NB4 (cell line): ENCODE results near the gene GATD1.

ENCODE experiments used
- DNase-seq: peaks from one replicate; pipeline ENCODE4 v3.0.0; 2010; ENCODE audit warnings: low read depth
- H3K4me3 ChIP-seq: one replicate; pipeline ENCODE4 v1.5.1; 2011; ENCODE audit warnings: mild to moderate bottlenecking, low read depth, low read length, moderate library complexity
- MYC ChIP-seq: IDR thresholded peaks from 2 replicates; pipeline ENCODE4 v1.6.1; 2011; ENCODE audit warnings: low read depth, low read length
- POLR2A ChIP-seq: IDR thresholded peaks from 2 replicates; pipeline ENCODE4 v1.6.1; 2011; ENCODE audit warnings: mild to moderate bottlenecking; ENCODE audit not compliant: insufficient read length; ENCODE audit errors: extremely low read depth
- TF ChIP-seq, protein P1 (sequence below): IDR thresholded peaks from 2 replicates; pipeline ENCODE4 v1.6.1; 2011; ENCODE audit warnings: low read depth, low read length
- TF ChIP-seq, protein P2 (sequence below): IDR thresholded peaks from one replicate; pipeline ENCODE4 v1.5.1; 2012; ENCODE audit warnings: low read depth, low read length

The GATD1 gene

DNA sequence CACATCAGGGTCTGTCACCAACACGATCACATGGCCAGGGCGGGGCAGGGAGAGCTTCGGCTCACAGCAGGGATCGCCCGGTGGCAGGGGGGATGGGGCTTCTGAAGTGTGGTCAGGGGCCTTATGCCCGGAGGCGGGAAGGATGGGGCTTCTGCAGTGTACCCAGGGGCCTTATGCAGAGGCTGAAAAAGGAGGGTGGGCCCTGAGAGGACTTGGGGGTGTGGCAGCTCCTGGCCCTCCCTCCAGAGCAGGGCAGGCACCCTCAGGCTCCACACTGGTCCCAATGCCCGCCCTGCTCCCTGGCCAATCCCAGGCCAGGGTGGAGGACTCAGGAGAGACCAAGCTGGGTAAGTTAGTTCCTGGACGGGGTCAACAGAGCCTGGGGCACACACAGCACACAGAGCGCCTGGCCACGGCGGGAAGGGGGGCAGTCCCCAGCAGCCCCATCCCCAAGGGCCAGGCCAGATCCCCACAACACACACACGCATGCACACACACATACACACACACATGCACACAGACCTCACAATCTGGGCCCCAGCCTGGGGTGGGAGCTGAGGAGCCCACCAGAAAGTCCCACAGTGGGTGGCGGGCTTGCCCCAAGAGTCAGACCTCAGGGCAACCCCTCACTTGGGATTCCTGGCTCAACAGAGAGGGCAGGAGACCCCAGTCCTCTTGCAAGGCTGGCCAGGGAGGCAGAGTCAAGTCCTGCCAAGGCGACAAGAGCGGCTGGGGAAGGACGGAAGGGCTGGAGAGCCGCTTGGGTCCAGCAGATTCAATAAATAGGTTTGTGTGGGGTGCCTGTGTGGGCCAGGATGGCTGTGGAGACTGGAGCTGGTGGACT, 13.7 kb upstream of the GATD1 start:
- no peak overlapping the region for H3K4me3 ChIP-seq
- TF ChIP-seq, protein P1, sequence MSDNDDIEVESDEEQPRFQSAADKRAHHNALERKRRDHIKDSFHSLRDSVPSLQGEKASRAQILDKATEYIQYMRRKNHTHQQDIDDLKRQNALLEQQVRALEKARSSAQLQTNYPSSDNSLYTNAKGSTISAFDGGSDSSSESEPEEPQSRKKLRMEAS = no peak
- no peak for TF ChIP-seq MYC
- TF ChIP-seq, protein P2, sequence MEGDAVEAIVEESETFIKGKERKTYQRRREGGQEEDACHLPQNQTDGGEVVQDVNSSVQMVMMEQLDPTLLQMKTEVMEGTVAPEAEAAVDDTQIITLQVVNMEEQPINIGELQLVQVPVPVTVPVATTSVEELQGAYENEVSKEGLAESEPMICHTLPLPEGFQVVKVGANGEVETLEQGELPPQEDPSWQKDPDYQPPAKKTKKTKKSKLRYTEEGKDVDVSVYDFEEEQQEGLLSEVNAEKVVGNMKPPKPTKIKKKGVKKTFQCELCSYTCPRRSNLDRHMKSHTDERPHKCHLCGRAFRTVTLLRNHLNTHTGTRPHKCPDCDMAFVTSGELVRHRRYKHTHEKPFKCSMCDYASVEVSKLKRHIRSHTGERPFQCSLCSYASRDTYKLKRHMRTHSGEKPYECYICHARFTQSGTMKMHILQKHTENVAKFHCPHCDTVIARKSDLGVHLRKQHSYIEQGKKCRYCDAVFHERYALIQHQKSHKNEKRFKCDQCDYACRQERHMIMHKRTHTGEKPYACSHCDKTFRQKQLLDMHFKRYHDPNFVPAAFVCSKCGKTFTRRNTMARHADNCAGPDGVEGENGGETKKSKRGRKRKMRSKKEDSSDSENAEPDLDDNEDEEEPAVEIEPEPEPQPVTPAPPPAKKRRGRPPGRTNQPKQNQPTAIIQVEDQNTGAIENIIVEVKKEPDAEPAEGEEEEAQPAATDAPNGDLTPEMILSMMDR = no peak
- TF ChIP-seq POLR2A = no peak
- no peak for DNase-seq

DNA sequence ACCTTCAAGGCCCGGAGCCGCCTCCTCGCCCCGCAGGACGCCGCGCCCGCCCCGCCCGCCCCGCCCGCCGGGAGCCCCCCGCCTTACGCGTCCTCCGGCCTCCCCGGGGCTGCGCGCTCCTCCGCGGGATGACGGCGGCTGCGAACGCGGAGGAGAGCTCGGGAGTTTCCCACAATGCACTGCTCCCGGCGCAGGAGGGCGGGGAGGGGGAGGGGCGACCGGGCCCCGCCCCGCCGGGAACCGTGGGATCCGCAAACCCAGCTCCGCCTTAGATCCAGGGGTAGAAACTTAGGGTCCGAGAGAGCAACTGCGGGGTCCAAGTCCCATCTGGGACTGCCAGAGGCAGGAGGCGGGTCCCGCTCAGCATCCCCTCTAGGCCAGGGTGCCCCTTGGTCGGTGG, 12.7 kb upstream of the GATD1 start, which contains the start of gene CEND1:
CEND1 (minus strand) TSS at position 148 of the 400 bp plus-strand sequence. CDS start 1,514 bp downstream, outside the sequence.
- no peak for DNase-seq
- no peak within 1 kb of the TSS for H3K4me3 ChIP-seq
- TF ChIP-seq POLR2A = no peak
- no peak for TF ChIP-seq MYC
- TF ChIP-seq, protein P2 = no peak
- TF ChIP-seq, protein P1 = no peak

DNA sequence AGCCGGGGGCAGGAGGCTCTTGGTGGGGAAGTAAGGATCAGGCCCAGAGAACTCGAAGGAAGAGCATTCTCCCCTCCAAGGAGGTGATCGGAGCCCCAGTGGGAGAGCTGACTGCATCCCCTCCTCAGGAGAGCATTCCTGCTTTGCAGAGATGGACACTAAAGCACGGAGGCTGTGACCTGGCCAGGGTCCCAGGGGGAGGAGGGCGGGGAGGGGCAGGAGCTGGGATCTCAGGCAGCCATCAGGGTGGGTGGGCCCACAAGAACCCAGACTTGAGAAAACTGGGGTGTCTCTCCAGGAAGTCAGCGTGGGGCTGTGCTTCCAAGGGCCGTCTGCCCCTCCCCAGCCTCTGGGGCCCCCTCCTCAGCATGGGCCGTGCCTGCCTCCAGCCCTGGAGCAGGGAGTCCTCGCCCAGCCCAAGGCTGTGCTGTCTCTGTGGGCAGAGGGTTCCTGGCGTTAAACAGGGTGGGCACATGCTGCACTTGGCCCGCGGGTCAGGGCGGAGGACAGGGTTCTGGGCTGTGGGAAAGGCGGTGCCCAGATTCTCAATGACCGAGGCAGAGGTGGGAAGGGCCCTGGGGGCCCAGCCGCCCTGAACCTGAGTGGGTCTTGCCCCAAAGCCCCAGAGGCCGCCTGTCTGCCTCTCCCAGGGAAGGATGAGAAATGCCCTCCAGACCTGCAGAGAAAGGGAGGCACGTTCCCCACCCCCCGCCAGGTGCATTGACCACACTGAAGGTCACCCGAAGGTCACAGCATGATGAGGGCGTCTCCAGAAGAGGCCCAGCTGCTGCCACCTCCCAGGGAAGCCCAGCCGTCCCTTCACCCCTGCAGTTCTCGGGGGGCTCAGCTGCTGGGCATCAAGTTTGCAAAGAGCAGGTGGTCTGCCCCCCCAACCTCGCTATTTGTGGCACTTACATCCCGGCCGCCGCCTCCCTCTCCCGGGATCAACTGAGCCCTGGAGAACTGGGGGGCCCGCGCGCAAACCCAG, 12.0 kb upstream of the GATD1 start:
- no peak for TF ChIP-seq MYC
- no peak for TF ChIP-seq POLR2A
- TF ChIP-seq, protein P1 = no peak
- TF ChIP-seq, protein P2 = no peak
- no peak overlapping the region for H3K4me3 ChIP-seq
- no peak for DNase-seq

DNA sequence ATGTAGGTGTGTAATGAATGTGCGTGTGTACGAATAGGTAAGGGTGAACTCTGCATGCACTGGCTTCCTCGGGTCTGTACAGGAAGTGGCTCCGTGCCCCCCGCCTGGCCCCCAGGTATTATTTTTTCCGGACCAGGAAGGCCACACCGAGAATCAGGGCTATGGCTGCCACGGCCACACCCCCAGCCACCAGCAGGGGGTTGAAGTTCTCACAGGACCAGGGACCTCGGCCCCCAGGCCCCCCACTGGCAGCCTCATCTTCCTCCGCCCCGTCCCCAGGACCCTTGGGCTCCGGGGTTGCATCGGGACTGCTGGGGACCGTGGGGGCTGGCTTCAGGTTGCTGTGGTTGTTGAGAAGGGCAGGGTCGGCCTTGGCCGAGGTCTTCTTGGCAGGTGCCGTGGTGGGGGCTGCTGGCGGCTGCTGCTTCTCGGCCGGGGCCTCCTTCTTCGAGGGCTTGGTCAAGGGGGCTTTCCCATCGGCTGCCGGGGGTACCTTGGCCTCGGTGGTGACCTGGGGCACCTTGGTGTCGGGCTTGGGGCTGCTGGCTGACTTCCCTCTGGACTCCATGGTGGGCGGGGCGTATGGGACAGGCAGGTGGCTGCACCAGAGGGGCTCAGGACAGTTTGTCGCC, 10.8 kb upstream of the GATD1 start:
- TF ChIP-seq, protein P2 = no peak
- TF ChIP-seq MYC = no peak
- TF ChIP-seq POLR2A = no peak
- TF ChIP-seq, protein P1 = no peak
- no peak for DNase-seq
- no peak overlapping the region for H3K4me3 ChIP-seq

DNA sequence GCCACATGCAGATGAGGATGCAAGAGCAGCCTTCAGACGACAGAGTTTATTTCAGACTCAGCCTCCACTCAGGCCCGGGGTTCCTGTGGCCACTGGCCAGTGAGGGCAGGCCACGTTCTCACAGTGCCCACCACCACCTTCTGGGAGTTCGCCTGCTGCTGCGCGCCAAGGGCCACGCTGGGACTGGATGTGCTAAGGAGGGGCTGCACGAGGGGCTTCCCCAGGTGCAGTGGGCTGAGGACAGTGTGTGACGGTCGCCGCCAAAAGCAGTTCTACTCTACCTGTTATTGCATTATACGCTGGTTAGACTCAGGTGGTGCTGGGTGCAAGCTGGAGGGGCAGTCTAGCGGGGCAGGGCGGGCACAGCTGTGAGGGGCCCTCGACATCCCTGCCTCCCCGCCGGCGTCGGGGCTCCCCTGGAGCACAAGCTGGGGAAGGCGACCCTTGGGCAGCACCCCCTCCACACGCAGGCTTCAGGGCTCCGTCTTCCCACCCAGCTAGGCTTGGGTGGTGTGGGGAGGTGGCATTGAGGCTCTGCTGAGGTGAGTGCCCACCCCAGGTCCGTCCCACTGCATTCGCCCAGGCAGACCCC, 9.9 kb upstream of the GATD1 start:
- no peak for TF ChIP-seq MYC
- no peak for DNase-seq
- no peak overlapping the region for H3K4me3 ChIP-seq
